ENCODE results near the gene TENM3.

DNA sequence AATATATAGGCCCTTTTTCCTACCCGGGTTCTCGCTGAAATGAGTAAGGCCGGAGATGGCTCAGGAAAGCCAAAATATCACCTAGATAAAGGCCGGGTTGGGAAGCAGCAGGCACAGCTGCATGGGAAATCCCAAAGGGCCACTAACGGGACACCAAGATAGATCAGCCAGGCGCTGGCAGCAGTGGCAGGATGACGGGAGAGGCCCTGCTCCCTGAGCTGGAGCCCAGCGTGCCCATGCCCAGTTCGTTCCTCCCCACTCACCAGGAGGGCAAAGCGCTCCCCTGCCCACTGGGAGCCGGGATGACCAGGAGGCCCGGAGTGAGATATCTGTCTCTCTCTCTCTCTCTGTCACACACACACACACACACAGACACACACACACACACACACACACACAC, 564.1 kb downstream of the TENM3 start:
- TF ChIP-seq CTCF (IDR thresholded peaks at IDR 0.05) (no peak), POLR2A (IDR thresholded peaks at IDR 0.05) (no peak)

All from Peyer's patch (tissue), 4 donors.